Astrocyte (in vitro differentiated cells and primary cell): ENCODE measurements around the gene IL19.

Experiments
- CTCF ChIP-seq: IDR thresholded peaks from 2 replicates; pipeline ENCODE4 v1.5.1; 2011; ENCODE audit warnings: low read depth, mild to moderate bottlenecking, inconsistent platforms, low read length, moderate library complexity; ENCODE audit not compliant: insufficient read depth
- EZH2 ChIP-seq: IDR thresholded peaks from 2 replicates; pipeline ENCODE4 v1.6.1; 2012; ENCODE audit warnings: mild to moderate bottlenecking, low read length, inconsistent platforms; ENCODE audit not compliant: insufficient read depth

- TF ChIP-seq CTCF (no peak), EZH2 (no peak)
These were observed 79.8 kb downstream of the IL19 start for GRCh38 chr1:206850401-206850800.
